Measurements from ENCODE around the gene CDKN2C.

The CDKN2C gene

DNA sequence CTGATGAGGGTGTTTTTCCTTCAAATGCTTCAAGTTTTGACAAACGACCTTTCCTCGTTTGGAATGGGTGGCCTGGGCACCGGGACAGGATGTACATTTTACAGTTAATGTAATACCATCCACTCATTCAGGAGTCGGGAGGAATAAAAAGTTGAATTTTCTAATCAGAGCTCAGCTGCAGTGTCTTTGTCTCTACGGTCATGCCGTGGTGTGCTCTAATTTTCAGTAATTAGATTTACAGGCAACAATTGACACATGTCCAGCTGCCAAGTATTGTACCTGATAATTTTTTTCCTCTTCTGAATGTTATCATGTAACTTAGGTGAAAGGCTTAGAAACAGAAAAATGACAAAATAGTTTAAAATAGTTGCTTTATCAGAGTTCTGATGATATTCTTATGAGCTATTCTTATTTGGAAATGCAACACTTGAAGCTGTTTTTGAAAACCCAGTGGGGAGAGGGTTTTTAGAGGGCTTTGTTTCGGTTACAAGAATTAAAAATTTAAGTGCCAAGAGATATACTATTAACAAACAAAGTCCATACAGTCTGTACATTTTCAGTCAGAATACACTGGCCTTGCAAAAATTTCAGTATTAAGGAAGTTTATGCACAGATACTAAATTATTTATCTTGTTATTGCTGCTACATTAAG, 1.0 kb downstream of the CDKN2C start:
- DNase-seq (ENCODE audit: low read depth): no peak
- TF ChIP-seq, protein P1, sequence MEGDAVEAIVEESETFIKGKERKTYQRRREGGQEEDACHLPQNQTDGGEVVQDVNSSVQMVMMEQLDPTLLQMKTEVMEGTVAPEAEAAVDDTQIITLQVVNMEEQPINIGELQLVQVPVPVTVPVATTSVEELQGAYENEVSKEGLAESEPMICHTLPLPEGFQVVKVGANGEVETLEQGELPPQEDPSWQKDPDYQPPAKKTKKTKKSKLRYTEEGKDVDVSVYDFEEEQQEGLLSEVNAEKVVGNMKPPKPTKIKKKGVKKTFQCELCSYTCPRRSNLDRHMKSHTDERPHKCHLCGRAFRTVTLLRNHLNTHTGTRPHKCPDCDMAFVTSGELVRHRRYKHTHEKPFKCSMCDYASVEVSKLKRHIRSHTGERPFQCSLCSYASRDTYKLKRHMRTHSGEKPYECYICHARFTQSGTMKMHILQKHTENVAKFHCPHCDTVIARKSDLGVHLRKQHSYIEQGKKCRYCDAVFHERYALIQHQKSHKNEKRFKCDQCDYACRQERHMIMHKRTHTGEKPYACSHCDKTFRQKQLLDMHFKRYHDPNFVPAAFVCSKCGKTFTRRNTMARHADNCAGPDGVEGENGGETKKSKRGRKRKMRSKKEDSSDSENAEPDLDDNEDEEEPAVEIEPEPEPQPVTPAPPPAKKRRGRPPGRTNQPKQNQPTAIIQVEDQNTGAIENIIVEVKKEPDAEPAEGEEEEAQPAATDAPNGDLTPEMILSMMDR (IDR thresholded peaks at IDR 0.05; ENCODE audit: control insufficient read depth, insufficient read depth, low read depth, low read length, missing control alignments): no peak
- peak overlapping the region; percentile 82 for H3K4me3 ChIP-seq (ENCODE audit: control insufficient read depth, low read depth, low read length)

DNA sequence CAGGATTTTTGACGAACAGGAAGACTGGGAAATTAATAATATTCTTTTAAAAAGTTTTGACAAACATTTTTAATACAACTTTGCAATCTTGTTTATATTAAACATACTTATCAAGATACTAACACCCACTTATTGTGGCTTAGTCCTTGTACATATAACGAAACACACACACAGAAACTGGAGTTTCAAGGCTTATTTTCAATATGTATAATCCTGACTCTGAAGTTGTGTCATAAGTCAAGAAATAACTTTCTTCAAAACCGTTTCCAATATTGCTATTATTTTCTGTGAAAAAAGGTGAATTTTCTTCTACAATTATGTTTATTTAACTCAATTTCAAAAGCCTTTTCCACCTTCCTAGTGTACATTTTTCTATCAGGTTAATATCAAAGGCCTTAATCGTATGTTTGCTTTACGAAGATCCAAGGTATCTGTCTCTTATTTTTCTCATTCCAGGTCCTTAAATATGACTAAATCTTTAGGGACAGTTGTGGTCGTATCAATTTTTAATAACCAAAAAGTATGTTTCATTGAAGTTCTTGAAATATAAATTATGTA, 1.8 kb downstream of the CDKN2C start:
- TF ChIP-seq, protein P1 (IDR thresholded peaks at IDR 0.05; ENCODE audit: control insufficient read depth, insufficient read depth, low read depth, low read length, missing control alignments): no peak
- no peak for DNase-seq (ENCODE audit: low read depth)
- peak overlapping the region; percentile 12 for H3K4me3 ChIP-seq (ENCODE audit: control insufficient read depth, low read depth, low read length)

- TF ChIP-seq, protein P1 (IDR thresholded peaks at IDR 0.05; ENCODE audit: control insufficient read depth, insufficient read depth, low read depth, low read length, missing control alignments): no peak
- no peak overlapping the region for H3K4me3 ChIP-seq (ENCODE audit: control insufficient read depth, low read depth, low read length)
- DNase-seq (ENCODE audit: low read depth): no peak
Observed at GRCh38 chr1:50972766-50973165, 2.7 kb downstream of the CDKN2C start.

GRCh38 chr1:50973255-50973654, 3.2 kb downstream of the CDKN2C start:
- no peak overlapping the region for H3K4me3 ChIP-seq (ENCODE audit: control insufficient read depth, low read depth, low read length)
- no peak for DNase-seq (ENCODE audit: low read depth)
- TF ChIP-seq, protein P1 (IDR thresholded peaks at IDR 0.05; ENCODE audit: control insufficient read depth, insufficient read depth, low read depth, low read length, missing control alignments): no peak

- no peak overlapping the region for H3K4me3 ChIP-seq (ENCODE audit: control insufficient read depth, low read depth, low read length)
- TF ChIP-seq, protein P1 (IDR thresholded peaks at IDR 0.05; ENCODE audit: control insufficient read depth, insufficient read depth, low read depth, low read length, missing control alignments): no peak
- DNase-seq (ENCODE audit: low read depth): no peak
Observed at GRCh38 chr1:50973875-50974617, 4.0 kb downstream of the CDKN2C start.

- no peak overlapping the region for H3K4me3 ChIP-seq (ENCODE audit: control insufficient read depth, low read depth, low read length)
- no peak for DNase-seq (ENCODE audit: low read depth)
- TF ChIP-seq, protein P1 (IDR thresholded peaks at IDR 0.05; ENCODE audit: control insufficient read depth, insufficient read depth, low read depth, low read length, missing control alignments): no peak
Observed at GRCh38 chr1:50974618-50974935, 4.5 kb downstream of the CDKN2C start.

Measured in AG09309 (cell line).